HG02943 (cell line): ENCODE measurements around the gene MYADML2.

ENCODE experiments used
- ATAC-seq: cut with Tn5 transposase; IDR thresholded peaks from one replicate; pipeline ENCODE4 v1.9.1; 2021; ENCODE audit warnings: mild to moderate bottlenecking, low read depth, moderate library complexity; ENCODE audit not compliant: unreplicated experiment

MYADML2 gene

GRCh38 chr17:81978524-81979298 is 31.7 kb upstream of the MYADML2 start:
- ATAC-seq, result no peak

GRCh38 chr17:81977211-81977808 is 30.3 kb upstream of the MYADML2 start, which contains the start of gene ASPSCR1:
TSS of gene ASPSCR1 (plus strand) at chr17:81977629. CDS start at chr17:81977647, 18 bp downstream.
- peak; percentile 68 for ATAC-seq

GRCh38 chr17:81976332-81977210 is 29.5 kb upstream of the MYADML2 start:
- ATAC-seq, result no peak

GRCh38 chr17:81973432-81973831 is 26.4 kb upstream of the MYADML2 start:
- ATAC-seq, result no peak

GRCh38 chr17:81968850-81969812 is 22.1 kb upstream of the MYADML2 start:
- no peak for ATAC-seq

GRCh38 chr17:81968396-81968745 is 21.3 kb upstream of the MYADML2 start:
- no peak for ATAC-seq

GRCh38 chr17:81967533-81968395 is 20.7 kb upstream of the MYADML2 start:
- no peak for ATAC-seq

- ATAC-seq, result no peak
Measured at GRCh38 chr17:81967244-81967532, 20.2 kb upstream of the MYADML2 start.

- no peak for ATAC-seq
Measured at GRCh38 chr17:81966343-81967243, 19.6 kb upstream of the MYADML2 start.

GRCh38 chr17:81964081-81964849 is 17.2 kb upstream of the MYADML2 start:
- no peak for ATAC-seq

GRCh38 chr17:81962499-81963441 is 15.7 kb upstream of the MYADML2 start:
- no peak for ATAC-seq

- no peak for ATAC-seq
Measured at GRCh38 chr17:81961521-81962498, 14.8 kb upstream of the MYADML2 start.

GRCh38 chr17:81961087-81961511 is 14.1 kb upstream of the MYADML2 start, which contains the start of gene NOTUM:
TSS of gene NOTUM (minus strand) at chr17:81961187. CDS start at chr17:81960909, 278 bp downstream.
- ATAC-seq, result no peak

- ATAC-seq, result no peak
Measured at GRCh38 chr17:81960130-81960958, 13.3 kb upstream of the MYADML2 start.
